ENCODE measurements around the gene C19orf25. TPM values are rescaled to one million over a fixed set of nuclear protein-coding genes. Genes with fewer than 3 reads are reported as not detected.
A peak's percentile ranks its signal among the peaks of the same experiment; 100 is the strongest.

The C19orf25 gene
- total RNA-seq, 1 donor from 2014 or later: 37.6 TPM

GRCh38 chr19:1466461-1467214, 12.4 kb downstream of the C19orf25 start:
- DNase-seq (ENCODE audit: low read depth): no peak

DNA sequence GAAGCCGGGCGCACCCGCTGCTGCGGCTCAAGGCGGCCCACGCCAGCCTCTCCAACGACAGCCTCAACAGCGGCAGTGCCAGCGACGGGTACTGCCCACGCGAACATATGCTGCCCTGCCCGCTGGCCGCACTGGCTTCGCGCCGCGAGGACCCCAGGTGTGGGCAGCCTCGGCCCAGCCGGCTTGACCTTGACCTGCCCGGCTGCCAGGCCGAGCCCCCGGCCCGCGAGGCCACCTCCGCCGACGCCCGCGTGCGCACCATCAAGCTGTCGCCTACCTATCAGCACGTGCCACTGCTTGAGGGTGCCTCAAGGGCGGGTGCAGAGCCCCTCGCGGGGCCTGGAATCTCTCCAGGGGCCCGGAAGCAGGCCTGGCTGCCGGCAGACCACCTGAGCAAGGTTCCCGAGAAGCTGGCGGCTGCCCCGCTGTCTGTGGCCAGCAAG, 13.0 kb downstream of the C19orf25 start:
- no peak for DNase-seq (ENCODE audit: low read depth)

- no peak for DNase-seq (ENCODE audit: low read depth)
Measured at GRCh38 chr19:1465191-1466016, 13.6 kb downstream of the C19orf25 start.

GRCh38 chr19:1461862-1462261, 17.2 kb downstream of the C19orf25 start:
- DNase-seq (ENCODE audit: low read depth): no peak

- no peak for DNase-seq (ENCODE audit: low read depth)
Measured at GRCh38 chr19:1460033-1460995, 18.7 kb downstream of the C19orf25 start.

GRCh38 chr19:1459479-1459878, 19.5 kb downstream of the C19orf25 start:
- no peak for DNase-seq (ENCODE audit: low read depth)

DNA sequence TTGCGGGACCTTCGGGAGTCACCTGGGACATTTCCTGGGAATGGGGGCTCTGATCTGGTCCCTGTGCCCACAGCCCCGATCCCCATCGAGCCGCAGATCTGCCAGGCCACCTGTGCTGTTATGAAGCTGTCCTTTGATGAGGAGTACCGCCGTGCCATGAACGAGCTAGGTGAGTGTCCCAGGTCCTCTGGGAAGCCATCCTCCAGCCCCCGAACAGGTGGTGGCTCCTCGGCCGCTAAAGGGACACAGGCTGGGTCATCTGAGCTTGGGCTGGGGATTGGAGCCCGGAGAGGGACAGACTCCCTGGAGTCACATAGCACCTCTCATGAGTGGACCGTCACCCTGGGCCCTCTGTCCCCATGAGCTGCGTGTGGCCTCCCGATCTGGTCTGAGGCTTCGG, 21.1 kb downstream of the C19orf25 start:
- no peak for DNase-seq (ENCODE audit: low read depth)

DNA sequence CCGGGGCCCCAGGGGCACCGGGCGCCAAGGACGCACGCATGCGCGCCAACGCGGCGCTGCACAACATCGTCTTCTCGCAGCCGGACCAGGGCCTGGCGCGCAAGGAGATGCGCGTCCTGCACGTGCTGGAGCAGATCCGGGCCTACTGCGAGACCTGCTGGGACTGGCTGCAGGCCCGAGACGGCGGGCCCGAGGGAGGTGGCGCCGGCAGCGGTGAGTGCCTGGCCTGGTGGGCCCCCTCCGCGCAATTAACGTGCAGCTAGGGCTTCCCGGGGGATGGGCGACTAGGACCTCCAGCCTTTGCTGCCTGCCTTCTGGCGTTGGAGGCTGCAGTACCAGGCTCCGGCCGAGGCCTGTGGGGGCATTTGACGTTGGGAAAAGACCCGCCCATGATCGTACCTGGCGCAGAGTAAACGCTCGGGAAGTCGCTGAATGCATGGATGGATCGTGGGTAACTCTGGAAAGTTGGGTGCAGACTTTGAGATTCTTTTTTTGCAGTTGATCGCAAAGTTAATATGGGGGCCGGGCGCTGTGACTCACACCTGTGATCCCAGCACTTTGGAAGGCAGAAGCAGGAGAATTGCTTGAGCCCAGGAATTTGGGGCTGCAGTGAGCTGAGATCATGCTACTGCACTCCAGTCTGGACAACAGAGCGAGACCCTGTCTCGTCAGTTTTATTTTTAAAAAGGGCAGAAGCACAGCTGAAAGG, 21.8 kb downstream of the C19orf25 start:
- DNase-seq (ENCODE audit: low read depth): no peak

GRCh38 chr19:1456121-1456900, 22.7 kb downstream of the C19orf25 start:
- DNase-seq (ENCODE audit: low read depth): no peak

- no peak for DNase-seq (ENCODE audit: low read depth)
Measured at GRCh38 chr19:1455336-1456120, 23.5 kb downstream of the C19orf25 start.

DNA sequence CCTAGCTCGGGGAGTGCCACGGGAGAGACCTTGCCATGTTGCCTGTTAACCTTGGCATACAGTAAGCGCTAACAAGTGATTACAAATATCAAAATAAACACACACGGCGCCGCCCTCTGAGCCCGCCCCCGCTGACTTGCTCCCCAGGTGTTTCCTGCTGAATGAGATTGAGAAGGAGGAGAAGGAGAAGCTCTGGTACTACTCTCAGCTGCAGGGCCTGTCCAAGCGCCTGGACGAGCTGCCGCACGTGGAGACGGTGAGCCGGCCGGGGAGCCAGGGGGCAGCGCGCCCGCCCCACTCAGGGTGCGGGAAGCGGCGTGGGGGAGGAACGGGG, 24.0 kb downstream of the C19orf25 start:
- DNase-seq (ENCODE audit: low read depth): no peak

GRCh38 chr19:1453525-1454364, 25.3 kb downstream of the C19orf25 start:
- DNase-seq (ENCODE audit: low read depth): peak; percentile 73

DNA sequence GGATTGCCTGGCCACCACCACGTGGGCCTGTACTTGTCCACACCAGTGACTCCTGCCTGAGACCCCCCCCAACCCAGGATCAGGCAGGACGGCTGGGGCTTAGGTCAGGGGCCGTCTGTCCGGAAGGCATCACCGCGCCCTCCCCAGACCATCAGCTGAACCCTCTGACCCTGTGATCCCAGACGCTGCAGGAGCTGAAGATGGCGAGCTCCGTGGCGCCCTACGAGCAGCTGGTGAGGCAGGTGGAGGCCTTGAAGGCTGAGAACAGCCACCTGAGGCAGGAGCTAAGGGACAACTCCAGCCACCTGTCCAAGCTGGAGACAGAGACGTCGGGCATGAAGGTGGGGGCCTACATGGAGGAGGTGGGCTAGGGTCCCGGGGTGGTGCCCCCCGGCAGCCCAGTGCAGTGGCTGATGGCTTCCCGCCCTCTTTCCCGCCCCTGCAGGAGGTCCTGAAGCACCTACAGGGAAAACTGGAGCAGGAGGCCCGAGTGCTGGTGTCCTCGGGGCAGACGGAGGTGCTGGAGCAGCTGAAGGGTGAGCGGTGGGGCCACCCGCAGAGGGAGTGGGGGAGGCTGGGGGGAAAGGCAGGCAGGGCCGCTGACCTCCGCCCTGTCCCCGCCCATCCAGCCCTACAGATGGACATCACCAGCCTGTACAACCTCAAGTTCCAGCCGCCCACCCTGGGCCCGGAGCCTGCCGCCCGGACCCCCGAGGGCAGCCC, 26.1 kb downstream of the C19orf25 start:
- no peak for DNase-seq (ENCODE audit: low read depth)

- DNase-seq (ENCODE audit: low read depth): peak; percentile 60
Measured at GRCh38 chr19:1451916-1452801, 26.9 kb downstream of the C19orf25 start.

GRCh38 chr19:1450735-1451731, 28.0 kb downstream of the C19orf25 start:
- DNase-seq (ENCODE audit: low read depth): no peak
